B cell (primary cell): ENCODE measurements around the gene B3GLCT. TPM values are rescaled to one million over a fixed set of nuclear protein-coding genes. Genes with fewer than 3 reads are reported as not detected.

ENCODE experiments used
- ATAC-seq: fragments of 200-7000 bp; cut with Tn5 transposase; one replicate; pipeline ENCODE4 v1.10.0; 2021; ENCODE audit warnings: low read depth, mild to moderate bottlenecking, moderate number of reproducible peaks, moderate library complexity
- CTCF ChIA-PET: fragments of 350-600 bp; sonication (Branson Sonifier 250); formaldehyde crosslinking; loops from one replicate; lab custom pipeline; 2021; ENCODE audit warnings: antibody characterized with exemption, inconsistent platforms; lab: Charles Lee
- POLR2A ChIA-PET: fragments of 350-600 bp; sonication (Branson Sonifier 250); formaldehyde crosslinking; loops from one replicate; lab custom pipeline; 2021; ENCODE audit warnings: antibody characterized with exemption; lab: Charles Lee
- DNase-seq: peaks from one replicate; pipeline ENCODE4 v3.0.0; 2013
- H2AFZ ChIP-seq: 2 replicates; pipeline ENCODE4 v1.6.1; 2012; ENCODE audit warnings: mild to moderate bottlenecking, low read depth, low read length; ENCODE audit not compliant: insufficient read depth, poor library complexity, severe bottlenecking
- H3K27ac ChIP-seq, 2 donors: 1 replicate in 1 of 2; 2 replicates in 1 of 2; pipeline ENCODE4 v1.5.1; 2012 to 2013; ENCODE audit warnings: low read length in 2 of 2, mild to moderate bottlenecking in 2 of 2, moderate library complexity in 1 of 2
- H3K27me3 ChIP-seq, 4 experiments: fragments of 200-600 bp in 1 of 4; sonication (generic) in 1 of 4; replicated peaks in 1 of 4; 1 replicate in 2 of 4; 2 replicates in 2 of 4; pipeline versions ENCODE4 v1.6.1 to v1.7.0; 2013 to 2016; ENCODE audit warnings: low read length in 3 of 4, mild to moderate bottlenecking in 2 of 4, mixed read lengths in 1 of 4, moderate library complexity in 1 of 4; ENCODE audit not compliant: insufficient read depth in 4 of 4, control insufficient read depth in 3 of 4; ENCODE audit errors: control extremely low read depth in 1 of 4
- H3K36me3 ChIP-seq, 2 experiments: replicated peaks in 1 of 2; 1 replicate in 1 of 2; 2 replicates in 1 of 2; pipeline versions ENCODE4 v1.6.1 to v1.7.1; 2013; ENCODE audit warnings: low read length in 1 of 2; ENCODE audit not compliant: insufficient read depth in 2 of 2, control insufficient read depth in 1 of 2; ENCODE audit errors: control extremely low read depth in 1 of 2, extremely low read depth in 1 of 2
- H3K4me1 ChIP-seq, 2 donors: fragments of 200-600 bp in 1 of 2; sonication (generic) in 1 of 2; 1 replicate in 1 of 2; 2 replicates in 1 of 2; pipeline versions ENCODE4 v1.5.1 to v1.6.1; 2013 to 2017; ENCODE audit warnings: low read length in 2 of 2; ENCODE audit not compliant: control insufficient read depth in 2 of 2, insufficient read depth in 2 of 2
- H3K4me2 ChIP-seq: replicated peaks from 2 replicates; pipeline ENCODE3; 2012; ENCODE audit warnings: mild to moderate bottlenecking, low read depth, low read length; ENCODE audit not compliant: poor library complexity, severe bottlenecking
- H3K4me3 ChIP-seq, 5 experiments: fragments of 200-600 bp in 1 of 5; sonication (generic) in 1 of 5; 1 replicate in 3 of 5; 2 replicates in 2 of 5; pipeline versions ENCODE4 v1.5.1 to v1.7.0; 2011 to 2016; ENCODE audit warnings: low read length in 4 of 5, mild to moderate bottlenecking in 4 of 5, low read depth in 2 of 5, control low read depth in 1 of 5, moderate library complexity in 1 of 5; ENCODE audit not compliant: insufficient read depth in 1 of 5; ENCODE audit errors: control extremely low read depth in 1 of 5, extremely low read depth in 1 of 5
- H3K79me2 ChIP-seq: fragments of 200-600 bp; sonication (generic); one replicate; pipeline ENCODE4 v1.6.0; 2016; ENCODE audit warnings: low read length; ENCODE audit not compliant: control insufficient read depth, insufficient read depth
- H3K9ac ChIP-seq: fragments of 200-600 bp; sonication (generic); 2 replicates; pipeline ENCODE4 v1.6.1; 2017; ENCODE audit warnings: mild to moderate bottlenecking, low read length, moderate library complexity
- H3K9me3 ChIP-seq, 3 donors: one replicate each; pipeline versions ENCODE4 v1.6.1 to v1.7.1; 2013; ENCODE audit warnings: low read length in 2 of 3; ENCODE audit not compliant: control insufficient read depth in 2 of 3, insufficient read depth in 1 of 3; ENCODE audit errors: control extremely low read depth in 1 of 3
- H4K20me1 ChIP-seq: 2 replicates; pipeline ENCODE4 v1.6.0; 2012; ENCODE audit warnings: mild to moderate bottlenecking, low read length; ENCODE audit not compliant: insufficient read depth, control insufficient read depth, poor library complexity, severe bottlenecking
- H3K27ac Mint-ChIP-seq: one replicate; pipeline ENCODE4 v1.8.0; 2021; ENCODE audit warnings: mixed read lengths
- H3K27me3 Mint-ChIP-seq: one replicate; pipeline ENCODE4 v1.8.0; 2021; ENCODE audit warnings: mixed read lengths
- H3K4me1 Mint-ChIP-seq: one replicate; pipeline ENCODE4 v1.8.0; 2021; ENCODE audit warnings: mixed read lengths
- H3K4me3 Mint-ChIP-seq: one replicate; pipeline ENCODE4 v1.8.0; 2021; ENCODE audit warnings: mixed read lengths
- H3K9me3 Mint-ChIP-seq: one replicate; pipeline ENCODE4 v1.8.0; 2022; ENCODE audit warnings: mixed read lengths; ENCODE audit not compliant: insufficient read depth
- CTCF ChIP-seq: fragments of 200-600 bp; IDR thresholded peaks from one replicate; pipeline ENCODE4 v1.8.0; 2022; ENCODE audit warnings: antibody characterized with exemption, mild to moderate bottlenecking
- EZH2 ChIP-seq: IDR thresholded peaks from 2 replicates; pipeline ENCODE4 v1.6.1; 2012; ENCODE audit warnings: borderline replicate concordance, low read depth, mild to moderate bottlenecking, moderate library complexity, low read length; ENCODE audit not compliant: insufficient read depth, poor library complexity, severe bottlenecking
- WGBS: methylation state at CpG from one replicate; pipeline ENCODE4 v1.1.5; 2013; ENCODE audit warnings: missing lambda C conversion rate; ENCODE audit not compliant: insufficient coverage; 5-methylcytosine and 5-hydroxymethylcytosine counted together
- intact Hi-C: fragments of 100-400 bp; cut with micrococcal nuclease; formaldehyde crosslinking; loops from one replicate; pipeline ENCODE4 v1.10.0; 2022
- polyA plus RNA-seq: library from polyadenylated mRNA; depleted of rRNA; stranded (reverse); fragments of >200 nt; gene quantifications from 2 replicates; pipeline ENCODE4 v1.2.3, GENCODE V29; 2012
- total RNA-seq, 2 donors: library from RNA; stranded (reverse); fragments of 120-200 nt in 1 of 2; gene quantifications; 1 replicate in 1 of 2; 2 replicates in 1 of 2; pipeline versions ENCODE4 v1.2.3 to v1.2.4, GENCODE V29; 2013 to 2022

The B3GLCT gene
- total and polyA plus RNA-seq, 2 donors (not counting 1 experiment from before 2014, with no cell fraction given) = 1.4 to 6.2 TPM

- Mint-ChIP-seq H3K27ac (no peak overlapping the region), H3K9me3 (no peaks in the 10 kb centered on the region), H3K4me3 (no peak overlapping the region), H3K27me3 (no peaks in the 10 kb centered on the region), H3K4me1 (peaks cover 7% of the 10 kb centered on the region)
- Histone ChIP-seq H3K4me1 (no peaks in the 10 kb centered on the region), H4K20me1 (no peaks in the 10 kb centered on the region), H2AFZ (no peak overlapping the region), H3K9ac (no peak overlapping the region), H3K79me2 (no peaks in the 10 kb centered on the region), H3K27ac (no peak overlapping the region), H3K4me3 (no peak overlapping the region), H3K36me3 (no peaks in the 10 kb centered on the region), H3K9me3 (no peaks in the 10 kb centered on the region), H3K4me2 (no peak overlapping the region), H3K27me3 (no peaks in the 10 kb centered on the region)
- 93% methylated on average over 6 of the region's 9 CpGs for WGBS
- TF ChIP-seq CTCF (no peak), EZH2 (no peak)
- CTCF ChIA-PET = interaction anchor here (1.1 to 3.0 kb wide), 2 partner anchors 11 to 19 kb away, joined by 3 to 14 read pairs; no protein-coding TSS in a partner anchor
- DNase-seq (no peak), ATAC-seq (no peak)
- POLR2A ChIA-PET = no interaction called here
- intact Hi-C loops = no loop called here
Measured at GRCh38 chr13:31225998-31226675, 26.4 kb downstream of the B3GLCT start.

- H3K27ac ChIP-seq = no peak overlapping the region
- no peak overlapping the region for H3K9ac ChIP-seq
- intact Hi-C loops = no loop called here
- H3K27ac Mint-ChIP-seq = no peak overlapping the region
- no peaks in the 10 kb centered on the region for H3K36me3 ChIP-seq
- no peak overlapping the region for H3K4me3 ChIP-seq
- ChIA-PET CTCF (interaction anchor here (1.1 to 3.0 kb wide), 2 partner anchors 10 to 18 kb away, joined by 3 to 14 read pairs; no protein-coding TSS in a partner anchor), POLR2A (no interaction called here)
- H3K4me1 ChIP-seq = no peaks in the 10 kb centered on the region
- no peak for TF ChIP-seq CTCF
- no peak for TF ChIP-seq EZH2
- H3K4me2 ChIP-seq = no peak overlapping the region
- no peak overlapping the region for H2AFZ ChIP-seq
- ATAC-seq = no peak
- no peaks in the 10 kb centered on the region for H3K27me3 ChIP-seq
- no peaks in the 10 kb centered on the region for H3K79me2 ChIP-seq
- no peak for DNase-seq
- no peaks in the 10 kb centered on the region for H3K27me3 Mint-ChIP-seq
- peaks cover 7% of the 10 kb centered on the region for H3K4me1 Mint-ChIP-seq
- H4K20me1 ChIP-seq = no peaks in the 10 kb centered on the region
- H3K9me3 Mint-ChIP-seq = no peaks in the 10 kb centered on the region
- H3K9me3 ChIP-seq = no peaks in the 10 kb centered on the region
- H3K4me3 Mint-ChIP-seq = no peak overlapping the region
Measured at GRCh38 chr13:31227063-31227462, 27.3 kb downstream of the B3GLCT start.
